ENCODE results near the gene GLTPD2.
"Not testable (repeated sequence)": the region's sequence is repeated elsewhere in the genome, so short reads cannot be mapped to it uniquely, and the experiment has no call there.

Gene GLTPD2

DNA sequence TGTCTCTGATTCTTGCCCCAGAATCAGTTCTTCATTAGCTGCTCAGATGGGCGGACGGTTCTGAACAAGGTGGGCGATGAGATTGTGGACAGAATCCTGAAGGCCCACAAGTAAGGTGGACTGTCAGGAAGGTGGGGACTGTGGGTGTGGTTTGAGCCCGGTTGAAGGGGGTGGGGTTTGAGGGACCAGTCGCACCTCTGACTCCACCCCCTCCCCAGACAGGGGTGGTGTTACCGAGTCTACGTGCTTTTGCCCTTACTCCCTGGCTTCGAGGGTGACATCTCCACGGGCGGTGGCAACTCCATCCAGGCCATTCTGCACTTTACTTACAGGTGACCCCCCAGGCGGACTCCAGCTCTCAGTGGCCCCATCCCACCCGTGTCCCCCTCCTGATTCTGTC lies 29.5 kb downstream of the GLTPD2 start:
- H3K36me3 ChIP-seq: no peaks in the 10 kb centered on the region
- H3K27ac ChIP-seq: no peak overlapping the region
- no peaks in the 10 kb centered on the region for H3K4me1 ChIP-seq (ENCODE audit: control insufficient read depth in 1 of 2, insufficient read depth in 1 of 2, low read depth in 1 of 2, low read length in 1 of 2)
- H3K9me3 ChIP-seq: no peaks in the 10 kb centered on the region
- H3K27me3 ChIP-seq: peaks cover 17% of the 10 kb centered on the region
- no peak overlapping the region for H3K4me3 ChIP-seq (ENCODE audit: low read depth in 1 of 2, low read length in 1 of 2)
- TF ChIP-seq, protein P1, sequence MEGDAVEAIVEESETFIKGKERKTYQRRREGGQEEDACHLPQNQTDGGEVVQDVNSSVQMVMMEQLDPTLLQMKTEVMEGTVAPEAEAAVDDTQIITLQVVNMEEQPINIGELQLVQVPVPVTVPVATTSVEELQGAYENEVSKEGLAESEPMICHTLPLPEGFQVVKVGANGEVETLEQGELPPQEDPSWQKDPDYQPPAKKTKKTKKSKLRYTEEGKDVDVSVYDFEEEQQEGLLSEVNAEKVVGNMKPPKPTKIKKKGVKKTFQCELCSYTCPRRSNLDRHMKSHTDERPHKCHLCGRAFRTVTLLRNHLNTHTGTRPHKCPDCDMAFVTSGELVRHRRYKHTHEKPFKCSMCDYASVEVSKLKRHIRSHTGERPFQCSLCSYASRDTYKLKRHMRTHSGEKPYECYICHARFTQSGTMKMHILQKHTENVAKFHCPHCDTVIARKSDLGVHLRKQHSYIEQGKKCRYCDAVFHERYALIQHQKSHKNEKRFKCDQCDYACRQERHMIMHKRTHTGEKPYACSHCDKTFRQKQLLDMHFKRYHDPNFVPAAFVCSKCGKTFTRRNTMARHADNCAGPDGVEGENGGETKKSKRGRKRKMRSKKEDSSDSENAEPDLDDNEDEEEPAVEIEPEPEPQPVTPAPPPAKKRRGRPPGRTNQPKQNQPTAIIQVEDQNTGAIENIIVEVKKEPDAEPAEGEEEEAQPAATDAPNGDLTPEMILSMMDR (IDR thresholded peaks at IDR 0.05): no peak

DNA sequence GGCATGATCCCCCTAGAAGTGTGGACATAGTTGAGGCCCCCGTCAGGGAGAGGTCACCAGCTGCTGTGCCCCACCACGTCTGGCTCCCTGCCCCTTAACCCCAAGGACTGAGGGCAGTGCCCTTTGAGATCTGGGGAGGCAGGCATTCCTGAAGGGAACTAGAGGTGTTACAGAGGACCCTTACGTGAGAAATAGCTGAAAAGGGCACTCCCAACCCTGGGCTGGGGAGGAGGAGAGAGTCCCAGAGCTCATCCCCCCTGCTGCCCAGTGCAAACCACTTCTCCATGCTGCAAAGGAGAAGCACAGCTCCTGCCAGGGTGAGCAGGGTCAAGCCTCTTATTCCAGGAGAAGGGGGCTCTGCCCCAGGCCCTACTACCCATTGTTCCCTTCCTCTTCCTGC lies 34.1 kb downstream of the GLTPD2 start:
- TF ChIP-seq, protein P1 (IDR thresholded peaks at IDR 0.05): no peak
- peaks cover 4% of the 10 kb centered on the region for H3K27me3 ChIP-seq
- no peak overlapping the region for H3K4me3 ChIP-seq (ENCODE audit: low read depth in 1 of 2, low read length in 1 of 2)
- H3K27ac ChIP-seq: no peak overlapping the region
- no peaks in the 10 kb centered on the region for H3K4me1 ChIP-seq (ENCODE audit: control insufficient read depth in 1 of 2, insufficient read depth in 1 of 2, low read depth in 1 of 2, low read length in 1 of 2)
- no peaks in the 10 kb centered on the region for H3K36me3 ChIP-seq
- H3K9me3 ChIP-seq: no peaks in the 10 kb centered on the region

DNA sequence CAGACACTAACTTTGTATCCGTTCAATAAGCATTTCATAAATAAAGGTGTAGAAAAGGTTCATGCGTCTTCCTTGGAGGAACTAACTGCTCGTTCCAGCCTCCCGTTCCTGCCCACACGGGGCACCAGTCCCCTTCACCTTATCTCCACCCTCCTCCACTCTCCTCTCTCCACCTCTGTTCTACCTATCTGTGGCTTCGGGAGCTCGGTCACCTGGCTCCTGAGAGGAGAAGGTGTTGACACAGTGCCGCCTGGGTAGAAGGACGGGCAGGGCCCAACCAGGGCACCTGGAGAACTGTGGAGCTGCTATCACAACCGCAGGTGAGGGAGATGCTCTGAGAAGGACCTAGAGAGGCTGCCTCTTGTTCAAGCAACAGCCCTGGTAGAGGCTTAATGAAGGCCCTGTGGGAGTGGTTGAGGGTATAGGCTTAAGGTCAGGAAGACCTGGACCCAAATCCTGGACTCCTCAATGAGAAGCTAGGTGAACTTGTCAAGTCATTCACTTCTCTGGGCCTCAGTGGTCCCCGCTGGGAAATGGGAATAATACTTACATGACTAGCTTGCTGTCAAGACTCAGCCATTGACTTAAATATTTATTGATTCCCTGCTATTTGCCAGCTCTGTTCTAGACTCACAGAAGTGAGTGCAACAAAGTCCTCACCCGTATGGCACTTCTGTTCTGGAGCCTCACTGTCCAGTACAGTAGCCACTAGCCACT lies 34.8 kb downstream of the GLTPD2 start:
- Histone ChIP-seq H3K27me3 (peaks cover 4% of the 10 kb centered on the region), H3K9me3 (no peaks in the 10 kb centered on the region), H3K4me3 (ENCODE audit: low read depth in 1 of 2, low read length in 1 of 2) (no peak overlapping the region), H3K4me1 (ENCODE audit: control insufficient read depth in 1 of 2, insufficient read depth in 1 of 2, low read depth in 1 of 2, low read length in 1 of 2) (no peaks in the 10 kb centered on the region), H3K36me3 (no peaks in the 10 kb centered on the region), H3K27ac (no peak overlapping the region)
- TF ChIP-seq, protein P1 (IDR thresholded peaks at IDR 0.05): no peak

DNA sequence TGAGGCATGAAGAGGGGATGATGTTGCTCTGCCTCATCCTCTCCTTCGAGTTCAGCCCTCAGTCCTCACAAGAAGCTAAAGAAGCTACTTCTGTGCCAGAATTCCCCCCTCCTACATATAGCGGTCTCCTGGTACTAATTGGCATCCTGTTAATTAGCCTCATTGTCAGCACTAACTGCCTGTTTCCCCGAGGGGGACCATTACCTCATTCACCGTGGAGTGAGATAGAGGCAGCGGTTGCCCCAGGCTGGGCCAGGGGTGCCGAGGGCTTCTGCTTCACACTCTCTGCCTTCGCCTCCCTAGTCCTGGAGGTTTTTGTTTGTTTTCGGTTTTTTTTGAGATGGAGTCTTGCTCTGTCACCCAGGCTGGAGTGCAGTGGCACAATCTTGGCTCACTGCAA lies 38.6 kb downstream of the GLTPD2 start:
- no peaks in the 10 kb centered on the region for H3K36me3 ChIP-seq
- H3K4me1 ChIP-seq (ENCODE audit: control insufficient read depth in 1 of 2, insufficient read depth in 1 of 2, low read depth in 1 of 2, low read length in 1 of 2): no peaks in the 10 kb centered on the region
- TF ChIP-seq, protein P1 (IDR thresholded peaks at IDR 0.05): no peak
- no peak overlapping the region for H3K27ac ChIP-seq
- no peaks in the 10 kb centered on the region for H3K9me3 ChIP-seq
- peaks cover 4% of the 10 kb centered on the region for H3K27me3 ChIP-seq
- H3K4me3 ChIP-seq (ENCODE audit: low read depth in 1 of 2, low read length in 1 of 2): no peak overlapping the region

DNA sequence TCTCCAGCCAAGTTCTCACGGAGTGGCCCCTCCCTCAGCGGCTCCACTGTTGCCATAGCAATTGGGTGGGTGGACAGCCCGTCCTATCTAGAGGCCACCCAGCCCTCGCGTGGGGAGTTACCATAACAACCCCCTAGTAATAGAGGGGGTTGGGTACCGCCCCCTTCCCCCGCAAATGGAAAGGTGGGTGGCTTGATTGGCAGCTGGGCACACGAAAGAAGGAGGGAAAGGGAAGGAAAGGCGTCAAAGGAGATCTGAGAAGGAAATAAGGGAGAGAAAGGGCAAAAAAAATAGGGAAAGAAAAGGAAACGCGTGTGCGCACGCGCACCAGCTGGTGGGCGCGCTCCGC lies 44.0 kb downstream of the GLTPD2 start:
- not testable (repeated sequence) for H3K9me3 ChIP-seq, H3K27me3 ChIP-seq, H3K36me3 ChIP-seq
- H3K4me3 ChIP-seq (ENCODE audit: low read depth in 1 of 2, low read length in 1 of 2): peak overlapping the region; percentile 81 to 93
- peak overlapping the region; percentile 87 for H3K27ac ChIP-seq
- H3K4me1 ChIP-seq (ENCODE audit: control insufficient read depth in 1 of 2, insufficient read depth in 1 of 2, low read depth in 1 of 2, low read length in 1 of 2): peaks cover 30 to 41% of the 10 kb centered on the region in 2 experiments

DNA sequence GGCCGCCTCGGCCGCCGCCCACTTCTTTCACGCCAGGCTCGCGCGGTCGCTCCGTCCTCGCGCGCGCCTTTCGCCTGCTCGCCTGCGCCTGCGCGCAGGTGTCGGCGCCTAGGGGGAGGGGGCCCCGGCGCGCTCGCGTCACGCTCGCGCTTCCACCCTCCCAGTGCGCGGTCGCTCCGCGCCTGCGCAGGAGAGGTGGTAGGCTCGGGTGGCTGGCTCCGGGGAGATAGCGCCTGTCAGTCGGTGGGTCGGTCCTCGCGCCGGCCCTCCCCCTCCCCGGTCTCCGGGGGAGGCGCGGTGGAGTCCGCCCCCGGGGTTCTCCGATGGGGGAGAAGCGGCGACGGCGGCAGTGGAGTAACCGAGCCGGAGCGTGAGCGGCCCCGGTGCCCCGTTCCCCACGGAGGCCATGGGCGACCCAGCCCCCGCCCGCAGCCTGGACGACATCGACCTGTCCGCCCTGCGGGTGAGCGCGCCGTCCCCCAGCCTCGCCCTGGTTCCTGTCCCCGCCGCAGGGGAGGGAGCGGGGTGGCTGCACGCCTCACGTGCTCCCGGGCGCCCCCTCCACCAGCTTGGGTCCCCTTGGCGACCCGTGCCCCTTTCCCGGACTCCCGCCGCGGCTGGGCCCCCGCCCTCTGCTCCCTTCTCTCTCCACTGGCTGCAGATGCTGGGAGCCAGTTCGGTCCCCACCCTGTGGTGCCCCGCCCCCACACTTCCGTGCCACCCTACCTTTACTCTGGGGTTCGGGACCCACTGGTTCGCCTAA lies 44.6 kb downstream of the GLTPD2 start, which contains the start of gene MINK1:
TSS of gene MINK1 (plus strand) at position 163 of the 763 bp plus-strand sequence. CDS start at position 407, 244 bp downstream.
- Histone ChIP-seq H3K27ac (peak within 1 kb of the TSS; percentile 87), H3K4me3 (ENCODE audit: low read depth in 1 of 2, low read length in 1 of 2) (peak within 1 kb of the TSS; percentile 81 to 93)
- TF ChIP-seq, protein P1 (IDR thresholded peaks at IDR 0.05): no peak

More for the DNA sequence above, 44.6 kb downstream of the GLTPD2 start, which contains the start of gene MINK1:
- no peaks in the 10 kb centered on the region for H3K27me3 ChIP-seq
- peaks cover 31 to 45% of the 10 kb centered on the region in 2 experiments for H3K4me1 ChIP-seq (ENCODE audit: control insufficient read depth in 1 of 2, insufficient read depth in 1 of 2, low read depth in 1 of 2, low read length in 1 of 2)
- H3K36me3 ChIP-seq: peaks cover 7% of the 10 kb centered on the region
- H3K9me3 ChIP-seq: no peaks in the 10 kb centered on the region

All from neutrophil (primary cell).